ENCODE measurements around the gene INCENP. TPM values are rescaled to one million over a fixed set of nuclear protein-coding genes. Genes with fewer than 3 reads are reported as not detected.
"Not testable (repeated sequence)": the region's sequence is repeated elsewhere in the genome, so short reads cannot be mapped to it uniquely, and the experiment has no call there.

Gene INCENP
- total RNA-seq: 100 to 1,000 TPM; 142 to 205 TPM

DNA sequence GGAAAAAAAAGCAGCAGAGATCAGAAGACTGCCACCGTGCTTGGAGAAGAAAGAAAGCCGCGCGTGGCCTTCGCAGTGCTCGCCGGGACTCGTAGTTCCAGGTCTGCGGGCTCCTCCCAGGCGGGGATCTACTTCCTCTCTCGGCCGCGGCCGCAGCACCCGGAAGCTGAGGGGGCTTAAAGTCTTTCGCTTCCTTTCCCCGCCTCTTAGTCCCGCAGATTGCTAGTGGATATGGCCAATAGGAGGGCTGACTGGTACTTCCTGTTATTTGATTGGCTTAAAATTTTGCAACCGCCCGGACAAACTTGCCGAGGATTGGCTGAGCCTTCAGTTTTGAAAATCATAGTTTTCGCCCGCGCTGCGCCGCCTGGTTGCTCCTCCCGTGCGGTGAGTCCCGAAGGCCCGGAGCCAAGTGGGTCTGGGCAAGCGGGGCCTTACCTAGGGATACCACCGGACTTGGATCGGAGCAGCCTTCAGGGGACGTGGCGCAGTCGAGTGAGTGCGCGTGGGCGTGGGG lies at the start of gene INCENP:
INCENP (plus strand) TSS at position 343 of the 517 bp plus-strand sequence. CDS start 4,151 bp downstream, outside the sequence.
- H3K36me3 Mint-ChIP-seq: peaks cover 30 to 34% of the 10 kb centered on the region in 2 donors
- DNase-seq (ENCODE audit: low spot score in 2 of 2) (peak; percentile 94 to 96), ATAC-seq (peak; percentile 98 to 99)
- no peaks in the 10 kb centered on the region for H3K9me3 Mint-ChIP-seq
- H3K27ac Mint-ChIP-seq: peak within 1 kb of the TSS; percentile 97 to 99

- Mint-ChIP-seq H3K36me3 (no peaks in the 10 kb centered on the region), H3K27ac (no peak overlapping the region), H3K9me3 (no peaks in the 10 kb centered on the region)
- DNase-seq (ENCODE audit: low spot score in 2 of 2): no peak
- ATAC-seq: no peak
Measured at GRCh38 chr11:62075438-62075837, 48.4 kb upstream of the INCENP start.

DNA sequence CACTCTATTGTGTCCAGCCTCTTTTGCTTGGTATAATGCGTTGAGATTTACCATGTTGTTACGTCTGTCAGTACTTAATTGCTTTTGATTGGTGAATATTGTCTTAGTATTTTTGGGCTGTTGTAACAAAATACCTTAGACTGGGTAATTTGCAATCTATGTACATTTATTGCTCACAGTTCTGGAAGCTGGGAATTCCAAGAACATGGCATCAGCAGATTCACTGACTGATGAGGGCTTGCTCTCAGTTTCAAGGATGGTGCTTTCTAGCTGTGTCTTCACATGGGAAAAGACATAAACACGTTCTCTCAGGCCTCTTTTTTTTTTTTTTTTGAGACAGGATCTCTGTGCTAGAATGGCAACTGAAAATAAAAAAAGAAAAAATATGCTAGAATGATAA lies 46.7 kb upstream of the INCENP start:
- no peak for ATAC-seq
- no peak overlapping the region for H3K27ac Mint-ChIP-seq
- DNase-seq (ENCODE audit: low spot score in 2 of 2): no peak
- H3K9me3 Mint-ChIP-seq: no peaks in the 10 kb centered on the region
- no peaks in the 10 kb centered on the region for H3K36me3 Mint-ChIP-seq

DNA sequence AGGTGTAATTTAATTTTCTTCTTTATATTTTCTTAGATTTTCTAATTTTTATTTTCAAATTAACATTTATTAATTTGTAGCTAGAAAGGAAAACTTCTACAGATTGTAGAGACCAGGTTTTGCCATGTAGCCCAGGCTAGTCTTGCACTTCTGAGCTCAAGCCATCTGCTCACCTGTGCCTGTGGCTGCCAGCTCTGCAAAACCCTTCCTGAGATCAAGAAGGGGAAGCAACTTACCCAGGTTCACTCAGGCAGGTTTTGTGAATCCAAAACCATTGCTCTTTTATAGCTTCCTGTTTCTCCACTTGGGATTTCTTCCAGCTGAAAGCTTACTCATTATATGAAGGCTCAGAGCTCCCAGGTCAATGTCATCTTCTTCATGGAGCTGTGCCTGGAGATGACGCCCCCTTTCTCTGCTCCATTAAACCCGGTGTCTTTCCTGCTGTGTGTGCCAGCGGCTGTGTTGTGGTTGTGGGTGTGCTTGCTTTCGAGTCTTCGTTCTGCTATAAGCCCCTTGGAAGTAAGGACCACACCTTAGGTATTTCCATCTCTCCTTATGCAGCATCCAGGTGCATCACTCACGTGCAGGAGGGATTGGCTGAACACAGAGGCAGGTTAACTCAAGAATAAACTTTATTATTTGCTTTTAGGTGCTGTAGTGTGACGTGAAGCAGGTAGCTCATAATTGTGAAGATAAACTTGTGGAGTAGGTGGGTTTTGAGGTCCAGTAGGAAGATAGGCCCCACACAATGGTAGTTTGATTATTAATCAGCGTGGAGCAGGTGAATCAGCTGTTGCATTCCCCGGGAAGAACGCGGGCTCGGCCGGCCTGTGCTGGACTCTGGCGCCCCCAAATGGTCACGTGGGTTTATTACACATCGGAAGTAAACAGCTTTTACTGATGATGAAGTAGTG lies 42.2 kb upstream of the INCENP start:
- Mint-ChIP-seq H3K9me3 (no peaks in the 10 kb centered on the region), H3K36me3 (no peaks in the 10 kb centered on the region), H3K27ac (no peak overlapping the region)
- ATAC-seq: peak; percentile 82 to 95
- peak; percentile 81 to 84 for DNase-seq (ENCODE audit: low spot score in 2 of 2)

DNA sequence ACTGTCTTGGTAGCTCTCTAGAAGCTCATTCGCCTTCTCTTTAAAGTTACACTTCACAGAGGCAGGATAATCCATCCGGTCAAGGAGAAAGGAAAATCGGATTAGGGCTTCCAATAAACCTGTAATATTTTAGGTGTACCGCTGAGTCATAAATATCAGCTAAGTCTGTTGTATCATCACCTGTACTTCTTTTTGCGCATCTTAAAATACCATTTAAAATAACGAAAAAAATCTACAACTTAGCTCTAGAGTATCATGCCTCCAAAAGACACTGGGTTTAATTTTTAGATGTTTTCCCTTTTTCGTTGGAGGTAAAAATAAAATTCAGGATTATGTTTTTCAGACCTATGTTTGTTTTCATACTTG lies 41.5 kb upstream of the INCENP start:
- Mint-ChIP-seq H3K36me3 (no peaks in the 10 kb centered on the region), H3K9me3 (no peaks in the 10 kb centered on the region), H3K27ac (no peak overlapping the region)
- ATAC-seq: no peak
- DNase-seq (ENCODE audit: low spot score in 2 of 2): no peak

DNA sequence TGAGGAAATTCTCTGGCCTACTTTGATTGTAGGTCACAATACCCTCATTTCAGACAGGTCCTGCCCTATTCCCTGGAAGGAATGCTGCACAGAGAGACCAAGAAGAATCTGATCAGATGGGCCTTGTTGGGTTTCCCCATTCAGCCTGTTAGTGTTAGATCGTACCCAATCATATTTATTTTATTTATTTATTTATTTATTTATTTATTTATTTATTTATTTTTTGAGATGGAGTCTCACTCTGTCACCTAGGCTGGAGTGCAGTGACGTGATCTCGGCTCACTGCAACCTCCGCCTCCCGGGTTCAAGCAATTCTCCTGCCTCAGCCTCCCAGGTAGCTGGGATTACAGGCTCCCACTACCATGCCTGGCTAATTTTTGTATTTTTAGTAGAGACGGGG lies 39.0 kb upstream of the INCENP start:
- ATAC-seq; H3K27ac Mint-ChIP-seq; H3K36me3 Mint-ChIP-seq; DNase-seq (ENCODE audit: low spot score in 2 of 2); H3K9me3 Mint-ChIP-seq: not testable (repeated sequence)

- no peaks in the 10 kb centered on the region for H3K9me3 Mint-ChIP-seq
- no peak for DNase-seq (ENCODE audit: low spot score in 2 of 2)
- no peak for ATAC-seq
- peaks cover 0 to 9% of the 10 kb centered on the region in 2 donors for H3K36me3 Mint-ChIP-seq
- H3K27ac Mint-ChIP-seq: no peak overlapping the region
Measured at GRCh38 chr11:62087694-62088093, 36.1 kb upstream of the INCENP start.

- peaks cover 0 to 9% of the 10 kb centered on the region in 2 donors for H3K36me3 Mint-ChIP-seq
- no peaks in the 10 kb centered on the region for H3K9me3 Mint-ChIP-seq
- no peak for DNase-seq (ENCODE audit: low spot score in 2 of 2)
- H3K27ac Mint-ChIP-seq: no peak overlapping the region
- ATAC-seq: no peak
Measured at GRCh38 chr11:62088331-62088933, 35.4 kb upstream of the INCENP start.

GRCh38 chr11:62103141-62103540 lies 20.7 kb upstream of the INCENP start:
- H3K36me3 Mint-ChIP-seq: no peaks in the 10 kb centered on the region
- H3K9me3 Mint-ChIP-seq: peaks cover 0 to 4% of the 10 kb centered on the region in 2 donors
- no peak for ATAC-seq
- H3K27ac Mint-ChIP-seq: no peak overlapping the region
- no peak for DNase-seq (ENCODE audit: low spot score in 2 of 2)

GRCh38 chr11:62103986-62104385 lies 19.8 kb upstream of the INCENP start:
- Mint-ChIP-seq H3K9me3 (peaks cover 0 to 4% of the 10 kb centered on the region in 2 donors), H3K27ac (peak overlapping the region in 1 of 2 donors; percentile 85), H3K36me3 (no peaks in the 10 kb centered on the region)
- no peak for ATAC-seq
- DNase-seq (ENCODE audit: low spot score in 2 of 2): no peak

DNA sequence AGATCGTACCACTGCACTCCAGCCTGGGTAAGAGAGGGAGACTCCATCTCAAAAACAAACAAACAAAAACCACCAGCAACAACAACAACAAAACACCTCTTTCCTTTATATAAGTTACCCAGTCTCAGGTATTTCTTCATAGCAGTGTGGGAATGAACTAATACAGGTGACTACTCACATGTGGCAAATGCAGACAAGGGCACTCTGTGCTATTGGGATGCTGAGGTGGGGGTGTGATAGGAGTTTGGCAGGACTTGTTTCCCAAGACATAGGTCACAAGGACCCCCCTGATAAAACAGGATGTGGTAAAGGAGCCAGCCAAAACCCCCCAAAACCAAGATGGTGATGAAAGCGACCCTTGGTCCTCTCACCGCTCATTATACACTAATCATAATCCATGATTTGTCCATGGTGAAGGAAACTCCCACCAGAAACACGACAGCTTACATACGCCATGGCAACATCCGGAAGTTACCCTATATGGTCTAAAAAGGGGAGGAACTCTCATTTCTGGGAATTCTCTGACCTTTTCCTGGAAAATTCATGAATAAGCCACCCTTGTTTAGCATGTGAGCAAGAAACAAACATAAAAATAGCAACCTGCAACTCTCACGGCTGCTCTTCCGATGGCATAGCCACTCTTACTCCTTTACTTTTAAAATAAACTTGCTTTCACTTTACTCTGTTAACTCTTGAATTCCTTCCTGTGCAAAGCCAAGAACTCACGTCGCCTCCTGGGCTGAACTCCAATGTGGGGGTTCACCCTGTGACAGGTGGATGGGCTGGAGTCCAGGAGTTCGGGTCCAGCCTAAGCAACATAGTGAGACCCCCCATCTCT lies 18.8 kb upstream of the INCENP start:
- no peak for DNase-seq (ENCODE audit: low spot score in 2 of 2)
- peak; percentile 79 to 84 for ATAC-seq
- Mint-ChIP-seq H3K9me3 (peaks cover 0 to 4% of the 10 kb centered on the region in 2 donors), H3K36me3 (no peaks in the 10 kb centered on the region), H3K27ac (peak overlapping the region; percentile 85 to 95)

- no peak for ATAC-seq
- no peak for DNase-seq (ENCODE audit: low spot score in 2 of 2)
- no peaks in the 10 kb centered on the region for H3K36me3 Mint-ChIP-seq
- peak overlapping the region; percentile 85 to 95 for H3K27ac Mint-ChIP-seq
- peaks cover 0 to 4% of the 10 kb centered on the region in 2 donors for H3K9me3 Mint-ChIP-seq
Measured at GRCh38 chr11:62105667-62106191, 18.1 kb upstream of the INCENP start.

GRCh38 chr11:62108017-62108750 lies 15.6 kb upstream of the INCENP start:
- H3K27ac Mint-ChIP-seq: no peak overlapping the region
- DNase-seq (ENCODE audit: low spot score in 2 of 2): peak in 1 of 2 donors; percentile 39
- peak in 1 of 2 donors; percentile 44 for ATAC-seq
- no peaks in the 10 kb centered on the region for H3K36me3 Mint-ChIP-seq
- peaks cover 0 to 4% of the 10 kb centered on the region in 2 donors for H3K9me3 Mint-ChIP-seq

DNA sequence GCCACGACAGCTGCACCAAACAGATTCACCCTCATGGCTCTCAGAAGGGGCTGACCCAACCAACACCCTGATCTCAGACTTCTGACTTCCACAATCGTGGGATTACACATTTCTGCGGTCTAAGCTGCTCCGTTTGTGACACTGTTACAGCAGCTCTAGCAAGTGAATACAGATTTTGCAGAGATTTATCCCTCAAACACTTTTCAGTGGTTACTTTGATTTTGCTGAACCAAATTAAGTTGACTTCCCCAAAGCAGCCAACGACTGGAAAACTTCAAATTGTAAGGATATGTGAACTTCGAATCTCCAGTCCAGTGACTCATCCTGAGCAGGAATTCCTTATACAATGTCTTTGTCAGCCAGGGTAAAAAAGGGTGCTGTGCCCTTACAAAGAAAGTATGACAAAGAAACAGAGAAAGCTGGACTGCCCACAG lies 14.8 kb upstream of the INCENP start:
- DNase-seq (ENCODE audit: low spot score in 2 of 2) (no peak), ATAC-seq (no peak)
- Mint-ChIP-seq H3K36me3 (no peaks in the 10 kb centered on the region), H3K27ac (no peak overlapping the region), H3K9me3 (no peaks in the 10 kb centered on the region)

DNA sequence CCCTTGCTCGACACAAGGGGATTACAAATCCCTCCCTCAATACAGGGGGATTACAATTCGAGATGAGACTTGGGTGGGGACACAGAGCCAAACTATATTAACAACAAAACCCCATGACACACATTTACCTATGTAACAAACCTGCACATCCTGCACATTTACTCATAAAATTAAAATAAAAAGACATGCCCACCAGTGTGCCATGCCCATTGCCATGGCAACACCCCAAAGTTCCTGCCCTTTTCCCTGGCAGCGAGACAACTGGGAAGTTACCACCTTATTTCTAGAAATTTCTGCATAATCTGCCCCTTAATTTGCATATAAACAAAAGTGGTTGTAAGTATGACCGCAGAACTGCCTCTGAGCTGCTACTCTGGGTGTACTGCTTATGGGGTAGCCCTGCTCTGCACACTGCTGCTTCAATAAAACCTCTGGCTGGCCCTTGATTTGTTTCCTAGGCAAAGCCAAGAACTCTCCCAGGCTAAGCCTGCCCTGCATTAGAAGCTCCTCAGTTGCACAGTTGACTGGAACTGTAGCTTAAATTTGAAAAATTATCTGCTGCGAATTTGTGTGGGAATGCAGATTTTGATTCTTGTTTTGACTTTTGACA lies 8.6 kb upstream of the INCENP start:
- Mint-ChIP-seq H3K36me3 (peaks cover 0 to 11% of the 10 kb centered on the region in 2 donors), H3K27ac (no peak overlapping the region), H3K9me3 (no peaks in the 10 kb centered on the region)
- DNase-seq (ENCODE audit: low spot score in 2 of 2) (no peak), ATAC-seq (no peak)
